Vagina (tissue), 2 donors: ENCODE measurements around the gene IKZF4. TPM values are rescaled to one million over a fixed set of nuclear protein-coding genes. Genes with fewer than 3 reads are reported as not detected.
"Not testable (repeated sequence)": the region's sequence is repeated elsewhere in the genome, so short reads cannot be mapped to it uniquely, and the experiment has no call there.

ENCODE experiments used
- DNase-seq, 2 donors: peaks; one replicate each; pipeline ENCODE4 v3.0.0-alpha.2; 2017; ENCODE audit errors: extremely low spot score in 2 of 2
- H3K27ac ChIP-seq: fragments of 200-600 bp; sonication (generic); one replicate; pipeline ENCODE4 v1.5.1; 2019
- H3K27me3 ChIP-seq: fragments of 200-600 bp; sonication (generic); one replicate; pipeline ENCODE4 v1.5.1; 2019
- H3K36me3 ChIP-seq, 2 donors: fragments of 200-600 bp; sonication (generic); one replicate each; pipeline ENCODE4 v1.5.1; 2017 to 2019
- H3K4me1 ChIP-seq: fragments of 200-600 bp; sonication (generic); one replicate; pipeline ENCODE4 v1.5.1; 2019
- H3K4me3 ChIP-seq, 2 donors: fragments of 200-600 bp; sonication (generic); 1 replicate in 1 of 2; 2 replicates in 1 of 2; pipeline ENCODE4 v1.5.1; 2016 to 2019
- H3K9me3 ChIP-seq: fragments of 200-600 bp; sonication (generic); one replicate; pipeline ENCODE4 v1.5.1; 2019
- POLR2A ChIP-seq, 2 donors: fragments of 450-650 bp; IDR thresholded peaks; one replicate each; pipeline ENCODE4 v1.6.1; 2017; ENCODE audit warnings: antibody characterized with exemption in 2 of 2, mild to moderate bottlenecking in 2 of 2, moderate library complexity in 2 of 2
- POLR2AphosphoS5 ChIP-seq, 2 donors: sonication (generic); formaldehyde crosslinking; IDR thresholded peaks; one replicate each; pipeline ENCODE4 v1.9.0; 2017; ENCODE audit warnings: antibody characterized with exemption in 2 of 2, mild to moderate bottlenecking in 2 of 2, low read depth in 1 of 2; ENCODE audit not compliant: insufficient read depth in 1 of 2
- intact Hi-C: fragments of 100-400 bp; cut with DNase I; formaldehyde crosslinking; loops from one replicate; pipeline ENCODE4 v1.15.1; 2023
- total RNA-seq: library from RNA; depleted of rRNA; stranded (reverse); fragments of >200 nt; gene quantifications from one replicate; pipeline ENCODE4 v1.2.3, GENCODE V29; 2016
- TF ChIP-seq, protein P1 (sequence below), 3 experiments: fragments of 450-650 bp in 2 of 3; fragments of 200-600 bp in 1 of 3; sonication (generic) in 1 of 3; IDR thresholded peaks; one replicate each; pipeline ENCODE4 v1.5.1; 2017 to 2019; ENCODE audit warnings: antibody characterized with exemption in 3 of 3, mild to moderate bottlenecking in 2 of 3, moderate library complexity in 2 of 3

Gene IKZF4
- total RNA-seq, 1 donor from 2014 or later: 4.4 TPM

DNA sequence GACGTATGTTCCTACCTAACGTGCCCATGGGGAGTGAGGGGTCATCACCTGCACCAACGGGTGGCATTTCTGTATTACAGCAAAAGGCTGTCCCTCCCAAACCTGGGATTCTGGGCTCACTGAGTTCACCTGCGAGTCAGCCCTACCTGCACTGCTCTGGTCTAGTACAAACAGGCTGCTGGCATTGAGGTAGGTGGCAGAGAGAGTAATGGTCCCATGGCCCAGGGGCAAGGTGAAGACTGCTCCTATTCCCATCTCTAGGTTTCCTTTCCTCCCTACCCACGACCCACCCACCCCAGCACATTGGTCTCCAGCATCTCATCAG, 23.3 kb upstream of the IKZF4 start:
- no peaks in the 10 kb centered on the region for H3K9me3 ChIP-seq
- intact Hi-C loops: loop anchor here (2.0 kb wide), 1 partner anchor 43 kb away; the partner anchor contains the start of gene RPS26
- H3K36me3 ChIP-seq: peaks cover 0 to 23% of the 10 kb centered on the region in 2 donors
- H3K4me1 ChIP-seq: peaks cover 16% of the 10 kb centered on the region
- peak overlapping the region; percentile 76 for H3K27ac ChIP-seq
- DNase-seq: no peak
- no peaks in the 10 kb centered on the region for H3K27me3 ChIP-seq
- peak overlapping the region; percentile 65 to 68 for H3K4me3 ChIP-seq
- TF ChIP-seq POLR2AphosphoS5 (IDR thresholded peaks at IDR 0.05; ENCODE audit: insufficient read depth in 1 of 2, low read depth in 1 of 2): no peak
- TF ChIP-seq, protein P1, sequence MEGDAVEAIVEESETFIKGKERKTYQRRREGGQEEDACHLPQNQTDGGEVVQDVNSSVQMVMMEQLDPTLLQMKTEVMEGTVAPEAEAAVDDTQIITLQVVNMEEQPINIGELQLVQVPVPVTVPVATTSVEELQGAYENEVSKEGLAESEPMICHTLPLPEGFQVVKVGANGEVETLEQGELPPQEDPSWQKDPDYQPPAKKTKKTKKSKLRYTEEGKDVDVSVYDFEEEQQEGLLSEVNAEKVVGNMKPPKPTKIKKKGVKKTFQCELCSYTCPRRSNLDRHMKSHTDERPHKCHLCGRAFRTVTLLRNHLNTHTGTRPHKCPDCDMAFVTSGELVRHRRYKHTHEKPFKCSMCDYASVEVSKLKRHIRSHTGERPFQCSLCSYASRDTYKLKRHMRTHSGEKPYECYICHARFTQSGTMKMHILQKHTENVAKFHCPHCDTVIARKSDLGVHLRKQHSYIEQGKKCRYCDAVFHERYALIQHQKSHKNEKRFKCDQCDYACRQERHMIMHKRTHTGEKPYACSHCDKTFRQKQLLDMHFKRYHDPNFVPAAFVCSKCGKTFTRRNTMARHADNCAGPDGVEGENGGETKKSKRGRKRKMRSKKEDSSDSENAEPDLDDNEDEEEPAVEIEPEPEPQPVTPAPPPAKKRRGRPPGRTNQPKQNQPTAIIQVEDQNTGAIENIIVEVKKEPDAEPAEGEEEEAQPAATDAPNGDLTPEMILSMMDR (IDR thresholded peaks at IDR 0.05): no peak

DNA sequence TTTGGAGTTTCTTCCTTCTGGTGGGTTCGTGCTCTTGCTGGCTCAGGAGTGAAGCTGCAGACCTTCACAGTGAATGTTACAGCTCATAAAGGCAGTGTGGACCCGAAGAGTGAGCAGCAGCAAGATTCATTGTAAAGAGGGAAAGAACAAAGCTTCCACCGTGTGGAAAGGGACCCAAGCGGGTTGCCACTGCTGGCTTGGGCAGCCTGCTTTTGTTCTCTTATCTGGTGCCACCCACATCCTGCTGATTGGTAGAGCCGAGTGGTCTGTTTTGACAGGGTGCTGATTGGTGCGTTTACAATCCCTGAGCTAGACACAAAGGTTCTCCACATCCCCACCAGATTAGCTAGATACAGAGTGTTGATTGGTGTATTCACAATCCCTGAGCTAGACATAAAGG, 21.3 kb upstream of the IKZF4 start:
- Histone ChIP-seq H3K36me3 (peaks cover 0 to 21% of the 10 kb centered on the region in 2 donors), H3K4me1 (peaks cover 16% of the 10 kb centered on the region)
- H3K4me3 ChIP-seq, H3K27me3 ChIP-seq, H3K27ac ChIP-seq, H3K9me3 ChIP-seq, intact Hi-C loops, DNase-seq: not testable (repeated sequence)

DNA sequence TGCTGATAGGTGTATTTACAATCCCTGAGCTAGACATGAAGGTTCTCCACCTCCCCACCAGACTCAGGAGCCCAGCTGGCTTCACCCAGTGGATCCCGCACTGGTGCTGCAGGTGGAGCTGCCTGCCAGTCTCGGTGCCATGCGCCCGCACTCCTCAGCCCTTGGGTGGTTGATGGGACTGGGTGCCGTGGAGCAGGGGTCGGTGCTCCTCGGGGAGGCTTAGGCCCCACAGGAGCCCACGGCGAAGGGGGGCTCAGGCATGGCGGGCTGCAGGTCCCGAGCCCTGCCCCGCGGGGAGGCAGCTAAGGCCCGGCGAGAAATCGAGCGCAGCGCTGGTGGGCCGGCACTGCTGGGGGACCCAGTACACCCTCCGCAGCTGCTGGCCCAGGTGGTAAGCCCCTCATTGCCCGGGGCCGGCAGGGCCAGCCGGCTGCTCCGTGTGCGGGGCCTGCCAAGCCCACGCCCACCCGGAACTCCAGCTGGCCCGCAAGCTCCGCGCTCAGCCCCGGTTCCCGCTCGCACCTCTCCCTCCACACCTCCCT, 20.8 kb upstream of the IKZF4 start:
- H3K9me3 ChIP-seq, H3K4me3 ChIP-seq, DNase-seq, H3K27ac ChIP-seq, H3K27me3 ChIP-seq, intact Hi-C loops: not testable (repeated sequence)
- peaks cover 0 to 18% of the 10 kb centered on the region in 2 donors for H3K36me3 ChIP-seq
- peaks cover 16% of the 10 kb centered on the region for H3K4me1 ChIP-seq

DNA sequence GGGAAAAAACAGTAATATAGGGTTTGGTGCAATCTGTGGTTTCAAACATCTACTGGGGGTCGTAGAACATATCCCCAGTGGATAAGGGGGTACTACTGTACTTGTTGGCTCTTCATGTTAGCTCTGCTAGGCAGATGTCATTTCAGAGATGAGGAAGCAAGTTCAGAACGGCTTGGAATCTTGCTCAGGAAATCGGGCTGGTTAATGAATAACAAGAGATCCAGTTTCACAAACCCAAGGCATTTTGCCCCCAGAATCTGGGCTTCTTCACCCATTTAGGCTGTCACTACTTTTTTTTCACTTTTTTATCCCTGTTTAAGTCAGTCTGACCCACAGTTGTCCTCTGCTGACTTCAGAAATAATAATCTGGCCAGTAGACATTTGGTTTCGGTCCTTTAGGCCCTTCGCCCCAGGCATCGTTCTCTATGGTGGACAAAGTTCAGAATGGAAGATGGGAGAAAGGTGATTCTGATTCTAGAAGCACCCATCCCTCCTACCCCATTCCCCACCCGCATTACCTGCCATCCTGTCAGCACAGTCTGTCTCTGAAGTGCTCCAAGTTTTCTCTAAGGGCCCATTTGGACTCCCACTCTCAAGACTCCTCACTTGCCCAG, 19.2 kb upstream of the IKZF4 start:
- Histone ChIP-seq H3K4me1 (peaks cover 12% of the 10 kb centered on the region), H3K9me3 (no peaks in the 10 kb centered on the region), H3K27ac (no peak overlapping the region), H3K36me3 (peaks cover 0 to 15% of the 10 kb centered on the region in 2 donors), H3K4me3 (no peak overlapping the region), H3K27me3 (no peaks in the 10 kb centered on the region)
- TF ChIP-seq, protein P1 (IDR thresholded peaks at IDR 0.05): no peak
- TF ChIP-seq POLR2AphosphoS5 (IDR thresholded peaks at IDR 0.05; ENCODE audit: insufficient read depth in 1 of 2, low read depth in 1 of 2) (no peak), POLR2A (IDR thresholded peaks at IDR 0.05) (no peak)
- intact Hi-C loops: no loop called here
- no peak for DNase-seq

DNA sequence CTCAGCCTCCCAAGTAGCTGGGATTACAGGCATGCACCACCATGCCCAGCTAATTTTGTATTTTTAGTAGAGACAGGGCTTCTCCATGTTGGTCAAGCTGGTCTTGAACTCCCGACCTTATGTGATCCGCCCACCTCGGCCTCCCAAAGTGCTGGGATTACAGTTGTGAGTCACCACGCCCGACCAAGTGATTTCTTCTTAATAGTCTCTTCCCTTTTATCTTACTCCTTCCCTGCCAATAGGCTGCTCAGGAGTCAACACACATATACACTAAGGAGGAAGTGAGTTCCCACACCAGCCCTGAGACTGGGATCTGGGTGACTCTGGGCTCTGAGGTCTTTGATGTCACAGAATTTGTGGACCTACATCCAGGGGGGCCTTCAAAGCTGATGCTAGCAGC, 17.5 kb upstream of the IKZF4 start:
- H3K27me3 ChIP-seq, H3K4me3 ChIP-seq, H3K9me3 ChIP-seq, H3K27ac ChIP-seq, DNase-seq, intact Hi-C loops: not testable (repeated sequence)
- peaks cover 14% of the 10 kb centered on the region for H3K4me1 ChIP-seq
- H3K36me3 ChIP-seq: peaks cover 0 to 15% of the 10 kb centered on the region in 2 donors

DNA sequence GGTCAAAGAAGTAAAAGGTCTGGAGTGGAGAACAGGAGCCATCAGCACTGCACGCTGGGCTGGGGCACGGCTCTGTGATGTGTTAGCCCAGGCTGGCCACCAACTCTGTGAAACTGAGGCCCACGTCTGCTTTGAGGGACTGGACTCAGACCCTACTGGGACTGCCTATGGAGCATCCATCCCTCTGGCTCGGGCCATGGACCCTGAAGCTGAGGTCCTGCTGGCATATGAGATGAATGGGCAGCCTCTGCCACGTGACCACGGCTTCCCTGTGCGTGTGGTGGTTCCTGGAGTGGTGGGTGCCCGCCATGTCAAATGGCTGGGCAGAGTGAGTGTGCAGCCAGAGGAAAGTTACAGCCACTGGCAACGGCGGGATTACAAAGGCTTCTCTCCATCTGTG, 16.6 kb upstream of the IKZF4 start:
- Histone ChIP-seq H3K36me3 (peaks cover 0 to 15% of the 10 kb centered on the region in 2 donors), H3K4me1 (peaks cover 16% of the 10 kb centered on the region), H3K27ac (no peak overlapping the region), H3K9me3 (no peaks in the 10 kb centered on the region), H3K27me3 (no peaks in the 10 kb centered on the region), H3K4me3 (no peak overlapping the region)
- intact Hi-C loops: no loop called here
- no peak for DNase-seq
- TF ChIP-seq, protein P1 (IDR thresholded peaks at IDR 0.05): no peak
- TF ChIP-seq POLR2A (IDR thresholded peaks at IDR 0.05) (no peak), POLR2AphosphoS5 (IDR thresholded peaks at IDR 0.05; ENCODE audit: insufficient read depth in 1 of 2, low read depth in 1 of 2) (no peak)
